H1 (cell line): Measurements from ENCODE around the gene CPEB3. TPM values are rescaled to one million over a fixed set of nuclear protein-coding genes. Genes with fewer than 3 reads are reported as not detected.

ENCODE experiments used
- CTCF ChIA-PET: fragments of 300-600 bp; sonication (Branson Sonifier 250); formaldehyde crosslinking; loops from one replicate; lab custom pipeline; 2021; ENCODE audit not compliant: partially characterized antibody; lab: Charles Lee
- POLR2A ChIA-PET: fragments of 300-600 bp; sonication (Branson Sonifier 250); formaldehyde crosslinking; loops from one replicate; lab custom pipeline; 2021; ENCODE audit warnings: inconsistent platforms; ENCODE audit not compliant: partially characterized antibody; lab: Charles Lee
- DNase-seq, 2 experiments: peaks; one replicate each; pipeline versions ENCODE4 v3.0.0 to v3.0.0-alpha.2; 2010 to 2022; ENCODE audit warnings: low spot score in 2 of 2, low read depth in 1 of 2, mixed read lengths in 1 of 2
- FAIRE-seq: peaks from 2 replicates; lab custom pipeline; 2011; peaks lifted over from hg19 to GRCh38; lab: Jason Lieb, UNC
- H2AFZ ChIP-seq: 2 replicates; pipeline ENCODE4 v1.8.1; 2012; ENCODE audit warnings: low read length, inconsistent platforms
- H2AK5ac ChIP-seq: 2 replicates; pipeline ENCODE4 v1.6.1; 2013; ENCODE audit warnings: low read depth, low read length
- H2BK120ac ChIP-seq: replicated peaks from 2 replicates; pipeline ENCODE3; 2013; ENCODE audit warnings: low read depth, low read length, inconsistent platforms
- H2BK12ac ChIP-seq: 2 replicates; pipeline ENCODE4 v1.6.1; 2013; ENCODE audit warnings: low read depth, low read length
- H2BK15ac ChIP-seq: 2 replicates; pipeline ENCODE4 v1.6.1; 2013; ENCODE audit warnings: low read length
- H2BK20ac ChIP-seq: 2 replicates; pipeline ENCODE4 v1.6.1; 2013; ENCODE audit warnings: low read length
- H2BK5ac ChIP-seq: 2 replicates; pipeline ENCODE4 v1.6.1; 2013; ENCODE audit warnings: low read depth, low read length
- H3K14ac ChIP-seq: 2 replicates; pipeline ENCODE4 v1.6.1; 2013; ENCODE audit warnings: inconsistent platforms; ENCODE audit not compliant: insufficient read length
- H3K18ac ChIP-seq: 2 replicates; pipeline ENCODE4 v1.6.1; 2013; ENCODE audit warnings: low read length; ENCODE audit errors: extremely low read depth
- H3K23ac ChIP-seq: 2 replicates; pipeline ENCODE4 v1.6.1; 2013; ENCODE audit warnings: inconsistent platforms; ENCODE audit not compliant: insufficient read length
- H3K23me2 ChIP-seq: 2 replicates; pipeline ENCODE4 v1.6.1; 2013; ENCODE audit warnings: low read depth, low read length
- H3K27ac ChIP-seq: 2 replicates; pipeline ENCODE4 v1.6.1; 2011; ENCODE audit warnings: low read depth, low read length, inconsistent platforms
- H3K27me3 ChIP-seq, 4 experiments: replicated peaks in 1 of 4; 1 replicate in 1 of 4; 2 replicates in 3 of 4; pipeline versions ENCODE4 v1.6.1 to v1.8.1; 2011 to 2013; ENCODE audit warnings: low read length in 3 of 4, mild to moderate bottlenecking in 3 of 4, inconsistent platforms in 2 of 4, mixed read lengths in 2 of 4, moderate library complexity in 1 of 4; ENCODE audit not compliant: control insufficient read depth in 3 of 4, insufficient read depth in 3 of 4; ENCODE audit errors: extremely low read depth in 1 of 4
- H3K36me3 ChIP-seq, 4 experiments: 2 replicates each; pipeline versions ENCODE4 v1.6.1 to v1.8.1; 2011 to 2013; ENCODE audit warnings: mild to moderate bottlenecking in 4 of 4, low read length in 3 of 4, moderate library complexity in 2 of 4, control low read depth in 1 of 4, inconsistent platforms in 1 of 4; ENCODE audit not compliant: insufficient read depth in 4 of 4, control insufficient read depth in 2 of 4
- H3K4ac ChIP-seq: replicated peaks from 2 replicates; pipeline ENCODE3; 2013; ENCODE audit warnings: low read length, low read depth, mixed read lengths, inconsistent platforms; ENCODE audit not compliant: insufficient read length
- H3K4me1 ChIP-seq, 4 experiments: replicated peaks in 1 of 4; 1 replicate in 1 of 4; 2 replicates in 3 of 4; pipeline versions ENCODE4 v1.6.1 to v1.8.1; 2011 to 2013; ENCODE audit warnings: low read length in 3 of 4, inconsistent platforms in 2 of 4, mixed read lengths in 1 of 4; ENCODE audit not compliant: insufficient read depth in 4 of 4, control insufficient read depth in 3 of 4
- H3K4me2 ChIP-seq, 2 experiments: 2 replicates each; pipeline versions ENCODE4 v1.6.1 to v1.8.1; 2011 to 2013; ENCODE audit warnings: low read depth in 2 of 2, low read length in 2 of 2, control low read depth in 1 of 2, inconsistent platforms in 1 of 2, mild to moderate bottlenecking in 1 of 2; ENCODE audit not compliant: insufficient read depth in 1 of 2
- H3K4me3 ChIP-seq, 4 experiments: fragments of 200-600, 300-600 bp in 1 of 4; sonication (generic), shearing (Covaris generic), sonication (Bioruptor Twin) in 1 of 4; 2 replicates each; pipeline versions ENCODE4 v1.5.1 to v1.8.1; 2011 to 2016; ENCODE audit warnings: low read length in 4 of 4, low read depth in 3 of 4, control low read depth in 2 of 4, inconsistent platforms in 2 of 4, mild to moderate bottlenecking in 2 of 4, mixed read lengths in 1 of 4, moderate library complexity in 1 of 4; ENCODE audit not compliant: insufficient read depth in 2 of 4; ENCODE audit errors: extremely low read depth in 1 of 4
- H3K56ac ChIP-seq: replicated peaks from 2 replicates; pipeline ENCODE3; 2013; ENCODE audit warnings: low read depth, mild to moderate bottlenecking, mixed read lengths, low read length, inconsistent platforms; ENCODE audit not compliant: insufficient read length
- H3K79me1 ChIP-seq: 2 replicates; pipeline ENCODE4 v1.6.1; 2013; ENCODE audit warnings: low read depth, low read length, control low read depth
- H3K79me2 ChIP-seq, 2 experiments: 2 replicates each; pipeline versions ENCODE4 v1.6.1 to v1.8.1; 2012 to 2013; ENCODE audit warnings: low read length in 2 of 2, mild to moderate bottlenecking in 2 of 2, inconsistent platforms in 1 of 2; ENCODE audit not compliant: insufficient read depth in 2 of 2, control insufficient read depth in 1 of 2
- H3K9ac ChIP-seq, 4 experiments: replicated peaks in 1 of 4; 1 replicate in 1 of 4; 2 replicates in 3 of 4; pipeline versions ENCODE4 v1.6.1 to v1.8.1; 2011 to 2013; ENCODE audit warnings: low read depth in 3 of 4, low read length in 3 of 4, control low read depth in 2 of 4, mild to moderate bottlenecking in 2 of 4, moderate library complexity in 2 of 4, inconsistent platforms in 1 of 4; ENCODE audit errors: extremely low read depth in 1 of 4
- H3K9me3 ChIP-seq, 2 experiments: 2 replicates each; pipeline versions ENCODE4 v1.6.1 to v1.8.1; 2012 to 2013; ENCODE audit warnings: mild to moderate bottlenecking in 2 of 2, moderate library complexity in 2 of 2, control low read depth in 1 of 2, inconsistent platforms in 1 of 2, low read depth in 1 of 2, low read length in 1 of 2, mixed read lengths in 1 of 2; ENCODE audit not compliant: insufficient read depth in 2 of 2
- H4K20me1 ChIP-seq, 2 experiments: replicated peaks in 1 of 2; 2 replicates each; pipeline versions ENCODE3 to v1.8.1; 2011 to 2013; ENCODE audit warnings: inconsistent platforms in 2 of 2, low read length in 2 of 2, mild to moderate bottlenecking in 1 of 2; ENCODE audit not compliant: insufficient read depth in 2 of 2, control insufficient read depth in 1 of 2
- H4K5ac ChIP-seq: 2 replicates; pipeline ENCODE4 v1.6.1; 2013; ENCODE audit warnings: low read length, low read depth, mixed read lengths, inconsistent platforms; ENCODE audit not compliant: insufficient read length
- H4K8ac ChIP-seq: 2 replicates; pipeline ENCODE4 v1.8.0; 2013; ENCODE audit warnings: mild to moderate bottlenecking, moderate library complexity, low read length, inconsistent platforms; ENCODE audit not compliant: insufficient read depth; ENCODE audit errors: extremely low read depth
- H4K91ac ChIP-seq: replicated peaks from 2 replicates; pipeline ENCODE3; 2013; ENCODE audit warnings: low read length, mixed read lengths, inconsistent platforms; ENCODE audit not compliant: insufficient read length
- BCL11A ChIP-seq, 2 experiments: IDR thresholded peaks; one replicate each; pipeline ENCODE4 v1.6.1; 2011; ENCODE audit warnings: low read depth in 2 of 2, low read length in 2 of 2, mild to moderate bottlenecking in 2 of 2
- CBX8 ChIP-seq: fragments of 300-800, 300-1000 bp; sonication (generic); IDR thresholded peaks from 2 replicates; pipeline ENCODE4 v1.7.1; 2016; ENCODE audit warnings: low read depth, low read length, borderline replicate concordance
- CTBP2 ChIP-seq: IDR thresholded peaks from 2 replicates; pipeline ENCODE4 v1.7.0; 2011; ENCODE audit warnings: borderline replicate concordance, mild to moderate bottlenecking, moderate library complexity, mixed read lengths, low read length; ENCODE audit not compliant: insufficient read depth, insufficient read length
- EP300 ChIP-seq, 2 experiments: IDR thresholded peaks; 1 replicate in 1 of 2; 2 replicates in 1 of 2; pipeline ENCODE4 v1.6.1; 2011 to 2012; ENCODE audit warnings: low read depth in 2 of 2, low read length in 2 of 2, mild to moderate bottlenecking in 2 of 2, borderline replicate concordance in 1 of 2, inconsistent platforms in 1 of 2, moderate library complexity in 1 of 2
- FOSL1 ChIP-seq: IDR thresholded peaks from 2 replicates; pipeline ENCODE4 v1.6.1; 2011; ENCODE audit warnings: mild to moderate bottlenecking, low read depth, low read length, moderate library complexity; ENCODE audit not compliant: insufficient read depth
- GABPA ChIP-seq: IDR thresholded peaks from 2 replicates; pipeline ENCODE4 v1.6.1; 2011; ENCODE audit warnings: mild to moderate bottlenecking, low read length, moderate library complexity, borderline replicate concordance; ENCODE audit not compliant: insufficient read depth
- KDM5A ChIP-seq: fragments of 200-600 bp; IDR thresholded peaks from 2 replicates; pipeline ENCODE4 v1.7.1; 2012; ENCODE audit warnings: mild to moderate bottlenecking, low read length, inconsistent platforms, mixed read lengths
- NRF1 ChIP-seq: IDR thresholded peaks from 2 replicates; pipeline ENCODE4 v1.6.1; 2011; ENCODE audit warnings: mild to moderate bottlenecking, low read depth, low read length, improper control_type of control experiment
- POU5F1 ChIP-seq: IDR thresholded peaks from 2 replicates; pipeline ENCODE4 v1.6.1; 2011; ENCODE audit warnings: low read depth, mild to moderate bottlenecking, low read length, moderate library complexity
- SAP30 ChIP-seq: fragments of 300-600 bp; sonication (generic); IDR thresholded peaks from 2 replicates; pipeline ENCODE4 v1.7.1; 2012; ENCODE audit warnings: low read length, moderate library complexity, mild to moderate bottlenecking, inconsistent platforms; ENCODE audit not compliant: insufficient read depth, insufficient replicate concordance
- SP4 ChIP-seq: IDR thresholded peaks from 2 replicates; pipeline ENCODE4 v1.6.1; 2012; ENCODE audit warnings: low read length, inconsistent platforms
- TCF12 ChIP-seq: IDR thresholded peaks from 2 replicates; pipeline ENCODE4 v1.6.1; 2011; ENCODE audit warnings: low read depth, mild to moderate bottlenecking, low read length
- USF2 ChIP-seq: IDR thresholded peaks from 2 replicates; pipeline ENCODE4 v1.6.1; 2011; ENCODE audit warnings: low read length, improper control_type of control experiment
- WGBS, 2 experiments: shearing (Covaris generic) in 1 of 2; methylation state at CpG; one replicate each; pipeline versions ENCODE4 v1.1.6 to v1.1.7; 2013 to 2015; ENCODE audit warnings: low lambda C conversion rate in 2 of 2, mixed read lengths in 2 of 2, inconsistent platforms in 1 of 2, low coverage in 1 of 2, missing lambda C conversion rate in 1 of 2; ENCODE audit not compliant: insufficient replicate concordance in 2 of 2, insufficient coverage in 1 of 2, insufficient read length in 1 of 2; ENCODE audit errors: extremely low coverage in 1 of 2, missing lambda C conversion rate in 1 of 2; 5-methylcytosine and 5-hydroxymethylcytosine counted together
- polyA plus RNA-seq, 7 experiments: library from polyadenylated mRNA; depleted of rRNA in 3 of 7; stranded (reverse) in 5 of 7; unstranded in 2 of 7; fragments of >200 nt in 5 of 7; fragments of 200-250 nt in 2 of 7; gene quantifications; 1 replicate in 5 of 7; 2 replicates in 1 of 7; 4 replicates in 1 of 7; pipeline versions ENCODE4 v1.2.1 to v1.2.3, GENCODE V29; 2011 to 2013; ENCODE audit warnings: missing spikeins in 2 of 7, mixed read lengths in 2 of 7
- total RNA-seq: library from RNA; stranded (reverse); fragmentation: NEBNext Ultra II Directional; extraction: Animal tissue kit (Norgen Biotek cat#: 25700); gene quantifications from 2 replicates; pipeline ENCODE4 v1.2.1, GENCODE V29; 2021

Gene CPEB3
- total and polyA plus RNA-seq, 2 of the 8 experiments (the other 6 are each of a cell fraction or from before 2014, with no cell fraction given): 0.39 to 1.7 TPM

- no peak for FAIRE-seq
- Histone ChIP-seq H3K23ac (no peak overlapping the region), H3K56ac (no peak overlapping the region), H4K5ac (no peak overlapping the region), H3K14ac (no peak overlapping the region), H3K4me2 (no peak overlapping the region), H3K18ac (no peak overlapping the region), H3K27ac (no peak overlapping the region), H2BK120ac (no peak overlapping the region), H3K9me3 (no peaks in the 10 kb centered on the region), H2AK5ac (no peak overlapping the region), H3K4ac (no peak overlapping the region), H2AFZ (no peak overlapping the region), H4K8ac (no peak overlapping the region), H2BK5ac (no peak overlapping the region), H4K20me1 (peaks cover 0 to 1% of the 10 kb centered on the region in 2 experiments), H3K23me2 (no peaks in the 10 kb centered on the region), H2BK15ac (no peak overlapping the region), H2BK12ac (no peak overlapping the region), H3K4me3 (no peak overlapping the region), H3K4me1 (peaks cover 0 to 5% (median 0%) of the 10 kb centered on the region in 4 experiments; a peak in 1 of 7 replicates), H3K9ac (no peak overlapping the region), H3K79me1 (no peaks in the 10 kb centered on the region), H4K91ac (no peak overlapping the region), H2BK20ac (no peak overlapping the region), H3K36me3 (no peaks in the 10 kb centered on the region), H3K27me3 (no peaks in the 10 kb centered on the region), H3K79me2 (no peaks in the 10 kb centered on the region)
- CTCF ChIA-PET: no interaction called here
- POLR2A ChIA-PET: interaction anchor here (0.9 kb wide), 1 partner anchor 14 kb away, joined by 3 read pairs; no protein-coding TSS in a partner anchor
- WGBS, 2 experiments: 90% methylated on average over 1 of the region's 1 CpG; no CpG with 5 or more reads in 1 of the 2 experiments
- no peak for DNase-seq
- no peak for TF ChIP-seq SAP30
- no peak for TF ChIP-seq FOSL1
- TF ChIP-seq GABPA: no peak
- TF ChIP-seq NRF1: no peak
- no peak for TF ChIP-seq USF2
- no peak for TF ChIP-seq CTBP2
- no peak for TF ChIP-seq SP4
- no peak for TF ChIP-seq BCL11A (IDR thresholded peaks at IDR 0.05; ENCODE audit: low read depth in 2 of 2, low read length in 2 of 2)
- TF ChIP-seq CBX8: no peak
- TF ChIP-seq KDM5A: no peak
- TF ChIP-seq TCF12: no peak
- TF ChIP-seq POU5F1: no peak
- no peak for TF ChIP-seq EP300 (IDR thresholded peaks at IDR 0.05; ENCODE audit: borderline replicate concordance in 1 of 2, low read depth in 2 of 2, low read length in 2 of 2)
Observed at GRCh38 chr10:92038949-92039348, 251.9 kb downstream of the CPEB3 start.
